Mononuclear cell (primary cell): ENCODE data around the gene ACBD7. TPM values are rescaled to one million over a fixed set of nuclear protein-coding genes. Genes with fewer than 3 reads are reported as not detected.

Source experiments
- H3K27me3 ChIP-seq: 2 replicates; pipeline ENCODE4 v1.6.0; 2011; ENCODE audit warnings: low read length, control low read depth; ENCODE audit not compliant: insufficient read depth
- H3K4me1 ChIP-seq: 2 replicates; pipeline ENCODE4 v1.5.1; 2011; ENCODE audit warnings: mild to moderate bottlenecking, low read length, control low read depth; ENCODE audit not compliant: insufficient read depth
- H3K4me3 ChIP-seq: 2 replicates; pipeline ENCODE4 v1.5.1; 2011; ENCODE audit warnings: mild to moderate bottlenecking, low read length, moderate library complexity
- H3K9me3 ChIP-seq: 2 replicates; pipeline ENCODE4 v1.5.1; 2011; ENCODE audit warnings: low read depth, mild to moderate bottlenecking, control low read depth, low read length
- total RNA-seq: library from RNA; depleted of rRNA; stranded (reverse); fragments of >200 nt; gene quantifications from one replicate; pipeline ENCODE4 v1.2.3, GENCODE V29; 2012

Gene ACBD7
- total RNA-seq, 1 donor: 0.42 TPM

- H3K4me3 ChIP-seq: no peak overlapping the region
- H3K9me3 ChIP-seq: no peaks in the 10 kb centered on the region
- no peaks in the 10 kb centered on the region for H3K4me1 ChIP-seq
- no peaks in the 10 kb centered on the region for H3K27me3 ChIP-seq
Measured at GRCh38 chr10:15106352-15107013, 17.9 kb upstream of the ACBD7 start.

GRCh38 chr10:15103513-15103912 is 14.9 kb upstream of the ACBD7 start:
- Histone ChIP-seq H3K9me3 (no peaks in the 10 kb centered on the region), H3K27me3 (no peaks in the 10 kb centered on the region), H3K4me3 (no peak overlapping the region), H3K4me1 (peaks cover 18% of the 10 kb centered on the region)

- Histone ChIP-seq H3K27me3 (no peaks in the 10 kb centered on the region), H3K4me1 (peaks cover 33% of the 10 kb centered on the region), H3K9me3 (no peaks in the 10 kb centered on the region)
Measured at GRCh38 chr10:15099886-15100285, 11.3 kb upstream of the ACBD7 start.

GRCh38 chr10:15097011-15097812 is 8.6 kb upstream of the ACBD7 start, which contains the start of gene RPP38:
RPP38 (plus strand) TSS chr10:15097355; CDS start chr10:15103315, 5,960 bp downstream.
- Histone ChIP-seq H3K27me3 (no peaks in the 10 kb centered on the region), H3K4me3 (peak within 1 kb of the TSS; percentile 79), H3K9me3 (no peaks in the 10 kb centered on the region), H3K4me1 (peaks cover 33% of the 10 kb centered on the region)

More at GRCh38 chr10:15099886-15100285, 11.3 kb upstream of the ACBD7 start:
- H3K4me3 ChIP-seq: no peak overlapping the region

- peaks cover 33% of the 10 kb centered on the region for H3K4me1 ChIP-seq
- no peaks in the 10 kb centered on the region for H3K27me3 ChIP-seq
- H3K4me3 ChIP-seq: peak overlapping the region; percentile 79
- H3K9me3 ChIP-seq: no peaks in the 10 kb centered on the region
Measured at GRCh38 chr10:15096661-15097010, 8.1 kb upstream of the ACBD7 start.

- Histone ChIP-seq H3K27me3 (no peaks in the 10 kb centered on the region), H3K4me1 (peaks cover 18% of the 10 kb centered on the region), H3K9me3 (no peaks in the 10 kb centered on the region), H3K4me3 (no peak overlapping the region)
Measured at GRCh38 chr10:15092855-15093408, 4.4 kb upstream of the ACBD7 start.

GRCh38 chr10:15091418-15091817 is 2.8 kb upstream of the ACBD7 start:
- Histone ChIP-seq H3K4me3 (no peak overlapping the region), H3K27me3 (no peaks in the 10 kb centered on the region), H3K9me3 (no peaks in the 10 kb centered on the region), H3K4me1 (peaks cover 12% of the 10 kb centered on the region)

- Histone ChIP-seq H3K4me3 (no peak overlapping the region), H3K27me3 (no peaks in the 10 kb centered on the region), H3K9me3 (no peaks in the 10 kb centered on the region), H3K4me1 (peaks cover 9% of the 10 kb centered on the region)
Measured at GRCh38 chr10:15084502-15084922, 4.1 kb downstream of the ACBD7 start.

- Histone ChIP-seq H3K27me3 (no peaks in the 10 kb centered on the region), H3K4me1 (peaks cover 8% of the 10 kb centered on the region), H3K9me3 (no peaks in the 10 kb centered on the region), H3K4me3 (no peak overlapping the region)
Measured at GRCh38 chr10:15083674-15084501, 4.7 kb downstream of the ACBD7 start.

GRCh38 chr10:15075421-15075820 is 13.2 kb downstream of the ACBD7 start:
- Histone ChIP-seq H3K4me3 (no peak overlapping the region), H3K27me3 (no peaks in the 10 kb centered on the region), H3K9me3 (no peaks in the 10 kb centered on the region), H3K4me1 (no peaks in the 10 kb centered on the region)

GRCh38 chr10:15072358-15072757 is 16.2 kb downstream of the ACBD7 start:
- no peak overlapping the region for H3K4me3 ChIP-seq
- no peaks in the 10 kb centered on the region for H3K9me3 ChIP-seq
- H3K4me1 ChIP-seq: no peaks in the 10 kb centered on the region
- no peaks in the 10 kb centered on the region for H3K27me3 ChIP-seq

- H3K9me3 ChIP-seq: no peaks in the 10 kb centered on the region
- H3K27me3 ChIP-seq: no peaks in the 10 kb centered on the region
- no peak overlapping the region for H3K4me3 ChIP-seq
- H3K4me1 ChIP-seq: no peaks in the 10 kb centered on the region
Measured at GRCh38 chr10:15069230-15069629, 19.3 kb downstream of the ACBD7 start.

- Histone ChIP-seq H3K4me3 (no peak overlapping the region), H3K4me1 (no peaks in the 10 kb centered on the region), H3K9me3 (no peaks in the 10 kb centered on the region), H3K27me3 (no peaks in the 10 kb centered on the region)
Measured at GRCh38 chr10:15068802-15069201, 19.8 kb downstream of the ACBD7 start.

GRCh38 chr10:15067154-15067553 is 21.4 kb downstream of the ACBD7 start:
- Histone ChIP-seq H3K9me3 (no peaks in the 10 kb centered on the region), H3K4me1 (no peaks in the 10 kb centered on the region), H3K27me3 (no peaks in the 10 kb centered on the region), H3K4me3 (no peak overlapping the region)

GRCh38 chr10:15060638-15061037 is 27.9 kb downstream of the ACBD7 start:
- peaks cover 15% of the 10 kb centered on the region for H3K27me3 ChIP-seq
- H3K9me3 ChIP-seq: peaks cover 13% of the 10 kb centered on the region
- no peaks in the 10 kb centered on the region for H3K4me1 ChIP-seq
- no peak overlapping the region for H3K4me3 ChIP-seq
